Measurements from ENCODE around the gene SSUH2. TPM values are rescaled to one million over a fixed set of nuclear protein-coding genes. Genes with fewer than 3 reads are reported as not detected.
A peak's percentile ranks its signal among the peaks of the same experiment; 100 is the strongest.

Gene SSUH2
- total and polyA plus RNA-seq, 2 of the 4 experiments (the other 2 are of a cell fraction), result 0.10 TPM; not detected in 1

- in situ Hi-C loops (cut with MboI; ENCODE audit: low sequenced_read_pairs) (no loop called here), intact Hi-C loops (cut with micrococcal nuclease) (no loop called here), dilution Hi-C loops (cut with HindIII; ENCODE audit: low sequenced_read_pairs, unreplicated experiment) (no loop called here)
- H3K9ac ChIP-seq (ENCODE audit: low read depth, low read length), result no peak overlapping the region
- H2AK9ac ChIP-seq (replicated peaks; ENCODE audit: low read depth, low read length, poor library complexity), result no peak overlapping the region
- no peak overlapping the region; the same call in 1 of the 2 replicates for H3K23ac ChIP-seq (ENCODE audit: low read depth, low read length)
- no peak overlapping the region for H3K56ac ChIP-seq (ENCODE audit: extremely low read depth, insufficient read depth, low read length)
- H3K14ac ChIP-seq (replicated peaks; ENCODE audit: low read depth, low read length), result no peak overlapping the region
- no peak overlapping the region for H2BK15ac ChIP-seq (ENCODE audit: low read depth, low read length)
- H3K4me1 ChIP-seq (ENCODE audit: control insufficient read depth, insufficient read depth, low read length), result peaks cover 17% of the 10 kb centered on the region
- H2AK5ac ChIP-seq (ENCODE audit: low read depth, low read length), result peak overlapping the region; percentile 70
- H3K9me1 ChIP-seq (ENCODE audit: insufficient read depth, low read length), result peaks cover 10% of the 10 kb centered on the region; the same call in 1 of the 2 replicates
- ChIA-PET POLR2A (ENCODE audit: unreplicated experiment) (no interaction called here), CTCF (no interaction called here)
- H3K4me3 ChIP-seq (ENCODE audit: insufficient read depth, low read depth, low read length), result no peak overlapping the region
- H3K18ac ChIP-seq (ENCODE audit: low read depth, low read length), result no peak overlapping the region
- 100% methylated on average over 2 of the region's 5 CpGs; no CpG with 5 or more reads in 1 of the 2 experiments for WGBS, 2 experiments (ENCODE audit: extremely low coverage in 2 of 2, insufficient read length in 1 of 2)
- H4K20me1 ChIP-seq (ENCODE audit: insufficient read depth, low read length), result no peaks in the 10 kb centered on the region
- no peak overlapping the region; a peak in 1 of 4 replicates for H4K8ac ChIP-seq (ENCODE audit: low read depth in 2 of 2, low read length in 2 of 2)
- H3K27me3 ChIP-seq (ENCODE audit: control insufficient read depth, insufficient read depth, low read length), result peaks cover 2% of the 10 kb centered on the region; the same call in 1 of the 2 replicates
- 0 out of 2 replicates have a peak overlapping the region, but pooled peaks have one; percentile 17 for H2BK120ac ChIP-seq (ENCODE audit: low read depth, low read length)
- TF ChIP-seq CTCF (conservative IDR thresholded peaks at IDR 0.05; ENCODE audit: low read depth, low read length) (no peak), NFE2L2 (IDR thresholded peaks at IDR 0.05; ENCODE audit: low read depth, low read length) (no peak), CEBPB (IDR thresholded peaks at IDR 0.05; ENCODE audit: low read depth, low read length) (no peak), FOS (IDR thresholded peaks at IDR 0.05; ENCODE audit: low read depth, low read length) (no peak), RFX5 (IDR thresholded peaks at IDR 0.05; ENCODE audit: low read depth, low read length) (no peak), POLR2A (IDR thresholded peaks at IDR 0.05; ENCODE audit: low read depth, low read length) (no peak), ELK1 (IDR thresholded peaks at IDR 0.05; ENCODE audit: borderline replicate concordance, low read depth, low read length) (no peak), RCOR1 (IDR thresholded peaks at IDR 0.05; ENCODE audit: insufficient replicate concordance, low read length) (no peak), MAFK (IDR thresholded peaks at IDR 0.05; ENCODE audit: low read depth, low read length) (no peak), USF2 (IDR thresholded peaks at IDR 0.05; ENCODE audit: low read depth, low read length) (no peak), RAD21 (IDR thresholded peaks at IDR 0.05; ENCODE audit: low read length) (no peak), SMC3 (IDR thresholded peaks at IDR 0.05; ENCODE audit: low read depth, low read length) (no peak), MXI1 (IDR thresholded peaks at IDR 0.05; ENCODE audit: borderline replicate concordance, low read depth, low read length) (no peak), CHD1 (IDR thresholded peaks at IDR 0.05; ENCODE audit: low read depth, low read length) (no peak), MAZ (IDR thresholded peaks at IDR 0.05; ENCODE audit: borderline replicate concordance, low read depth, low read length) (no peak), BHLHE40 (IDR thresholded peaks at IDR 0.05; ENCODE audit: low read depth, low read length) (no peak)
- no peaks in the 10 kb centered on the region for H3K9me3 ChIP-seq (ENCODE audit: control insufficient read depth, insufficient read depth, low read length)
- no peak for DNase-seq
- peak overlapping the region; percentile 70 for H4K91ac ChIP-seq (ENCODE audit: insufficient read depth, low read depth, low read length)
- no peak overlapping the region for H2BK5ac ChIP-seq (ENCODE audit: low read depth, low read length, poor library complexity, severe bottlenecking)
- no TSS peak for BruUV-seq (replicated peaks)
- H3K4ac ChIP-seq (ENCODE audit: low read depth, low read length), result peak overlapping the region; percentile 14; the same call in 1 of the 2 replicates
- H3K27ac ChIP-seq (ENCODE audit: insufficient read depth, low read length), result no peak overlapping the region
- H3K79me1 ChIP-seq (ENCODE audit: low read depth in 1 of 2, low read length in 2 of 2), result no peaks in the 10 kb centered on the region
- no peaks in the 10 kb centered on the region for H3K36me3 ChIP-seq (ENCODE audit: control insufficient read depth, insufficient read depth, low read length)
- no peak for ATAC-seq (ENCODE audit: low read depth)
- no peak overlapping the region for H4K5ac ChIP-seq (ENCODE audit: low read depth, low read length)
- no peak overlapping the region for H3K4me2 ChIP-seq (ENCODE audit: low read depth, low read length)
- peak overlapping the region; percentile 32; the same call in 1 of the 2 replicates for H2BK20ac ChIP-seq (ENCODE audit: low read depth, low read length)
- H2AFZ ChIP-seq (replicated peaks; ENCODE audit: low read length, poor library complexity), result no peak overlapping the region
Observed at GRCh38 chr3:8627949-8628348, 16.6 kb downstream of the SSUH2 start.
